ENCODE results near the gene SH2D3A.

SH2D3A gene

GRCh38 chr19:6730941-6731670, 36.1 kb downstream of the SH2D3A start:
- Mint-ChIP-seq H3K27me3 (no peaks in the 10 kb centered on the region), H3K36me3 (ENCODE audit: low read depth) (peaks cover 8% of the 10 kb centered on the region), H3K27ac (no peak overlapping the region), H3K4me1 (ENCODE audit: low read depth) (peaks cover 18% of the 10 kb centered on the region), H3K9me3 (no peaks in the 10 kb centered on the region), H3K4me3 (no peak overlapping the region)

DNA sequence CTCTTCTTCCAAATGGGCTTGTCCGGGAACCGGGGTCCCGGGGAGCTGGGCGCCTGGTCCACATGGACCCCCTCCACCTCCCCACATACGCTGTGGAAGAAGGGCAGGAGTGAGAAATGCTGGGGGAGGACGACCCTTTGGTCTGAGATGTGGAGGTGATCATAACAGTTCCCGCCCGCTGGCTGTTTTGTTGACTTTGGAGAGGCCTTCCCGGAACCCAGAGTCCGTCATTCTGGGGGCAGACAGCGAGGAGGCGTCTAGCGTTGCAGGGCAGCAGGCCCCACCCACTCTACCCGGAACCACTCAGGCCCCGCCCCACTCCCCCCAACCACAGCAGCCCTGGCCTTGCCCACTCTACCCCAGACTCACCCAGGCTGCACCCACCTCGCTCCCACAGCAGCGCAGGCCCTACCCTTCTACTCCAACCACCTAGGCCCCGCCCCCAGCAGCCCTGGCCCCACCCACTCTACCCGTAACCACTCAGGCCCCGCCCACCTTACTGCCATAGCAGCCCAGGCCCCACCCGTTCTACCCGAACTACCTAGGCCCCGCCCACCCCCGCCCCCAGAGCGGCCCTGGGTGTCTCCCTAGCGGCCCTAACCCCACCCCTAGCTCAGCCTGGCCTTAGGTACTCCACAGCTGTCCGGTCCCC, 37.0 kb downstream of the SH2D3A start:
- peaks cover 8% of the 10 kb centered on the region for H3K36me3 Mint-ChIP-seq (ENCODE audit: low read depth)
- no peaks in the 10 kb centered on the region for H3K9me3 Mint-ChIP-seq
- H3K27me3 Mint-ChIP-seq: no peaks in the 10 kb centered on the region
- peaks cover 15% of the 10 kb centered on the region for H3K4me1 Mint-ChIP-seq (ENCODE audit: low read depth)
- H3K4me3 Mint-ChIP-seq: no peak overlapping the region
- H3K27ac Mint-ChIP-seq: no peak overlapping the region

DNA sequence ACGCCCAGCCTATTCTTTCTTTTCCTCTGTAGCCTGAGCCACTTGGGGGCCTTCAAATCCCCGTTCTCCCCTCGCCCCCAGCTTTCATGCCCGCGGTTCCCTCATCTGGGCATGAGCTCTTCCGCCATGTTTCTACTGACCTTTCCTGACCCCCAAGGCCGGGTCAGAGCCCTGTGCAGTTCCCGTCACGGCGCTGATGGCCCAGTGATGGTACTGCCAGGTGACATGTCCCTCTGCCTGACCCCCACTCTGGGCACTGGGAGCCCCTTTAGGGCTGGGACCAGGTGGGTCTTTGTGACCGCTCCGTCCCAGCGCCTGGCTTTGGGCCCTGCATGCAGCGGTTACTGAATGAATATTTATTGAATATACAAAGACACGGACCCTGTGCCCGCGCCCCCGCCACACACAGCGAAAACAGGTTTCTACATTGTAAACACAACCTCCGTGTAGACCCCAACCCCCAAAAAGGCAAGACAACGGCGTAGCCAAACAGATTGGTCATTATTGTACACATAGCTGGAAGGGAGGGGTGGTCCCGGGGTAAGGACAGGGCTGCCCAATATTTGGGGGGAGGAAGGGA, 37.6 kb downstream of the SH2D3A start:
- Mint-ChIP-seq H3K9me3 (no peaks in the 10 kb centered on the region), H3K4me3 (no peak overlapping the region), H3K27me3 (no peaks in the 10 kb centered on the region), H3K4me1 (ENCODE audit: low read depth) (peaks cover 17% of the 10 kb centered on the region), H3K36me3 (ENCODE audit: low read depth) (peaks cover 8% of the 10 kb centered on the region), H3K27ac (no peak overlapping the region)

- H3K4me3 Mint-ChIP-seq: no peak overlapping the region
- no peak overlapping the region for H3K27ac Mint-ChIP-seq
- H3K9me3 Mint-ChIP-seq: no peaks in the 10 kb centered on the region
- H3K27me3 Mint-ChIP-seq: no peaks in the 10 kb centered on the region
- H3K4me1 Mint-ChIP-seq (ENCODE audit: low read depth): peaks cover 25% of the 10 kb centered on the region
- peaks cover 8% of the 10 kb centered on the region for H3K36me3 Mint-ChIP-seq (ENCODE audit: low read depth)
Observed at GRCh38 chr19:6728346-6728745, 38.9 kb downstream of the SH2D3A start.

- no peaks in the 10 kb centered on the region for H3K36me3 Mint-ChIP-seq (ENCODE audit: low read depth)
- no peak overlapping the region for H3K4me3 Mint-ChIP-seq
- no peaks in the 10 kb centered on the region for H3K9me3 Mint-ChIP-seq
- H3K27ac Mint-ChIP-seq: no peak overlapping the region
- H3K4me1 Mint-ChIP-seq (ENCODE audit: low read depth): peaks cover 47% of the 10 kb centered on the region
- no peaks in the 10 kb centered on the region for H3K27me3 Mint-ChIP-seq
Observed at GRCh38 chr19:6725513-6726231, 41.6 kb downstream of the SH2D3A start.

- no peak overlapping the region for H3K27ac Mint-ChIP-seq
- no peaks in the 10 kb centered on the region for H3K36me3 Mint-ChIP-seq (ENCODE audit: low read depth)
- H3K27me3 Mint-ChIP-seq: no peaks in the 10 kb centered on the region
- no peaks in the 10 kb centered on the region for H3K9me3 Mint-ChIP-seq
- peaks cover 55% of the 10 kb centered on the region for H3K4me1 Mint-ChIP-seq (ENCODE audit: low read depth)
- no peak overlapping the region for H3K4me3 Mint-ChIP-seq
Observed at GRCh38 chr19:6724631-6725492, 42.4 kb downstream of the SH2D3A start.

DNA sequence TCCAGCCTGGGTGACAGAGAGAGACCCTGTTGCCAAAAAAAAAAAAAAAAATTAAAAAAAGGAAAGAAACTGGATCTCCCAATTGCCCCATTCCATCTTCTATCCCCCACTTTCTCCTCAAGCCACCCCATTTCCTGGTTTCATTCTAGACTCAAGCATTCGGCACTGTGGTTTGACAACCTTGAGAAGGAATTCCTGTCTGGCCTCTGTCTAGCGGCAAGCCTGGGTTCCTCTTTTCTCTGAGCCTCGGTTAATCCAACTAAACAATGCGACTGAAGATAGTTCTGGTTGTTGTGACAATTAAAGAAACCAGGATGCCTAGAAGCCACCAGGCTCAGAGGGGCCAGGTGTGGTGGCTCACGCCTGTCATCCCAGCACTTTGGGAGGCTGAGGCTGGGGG, 43.5 kb downstream of the SH2D3A start:
- no peaks in the 10 kb centered on the region for H3K36me3 Mint-ChIP-seq (ENCODE audit: low read depth)
- peaks cover 56% of the 10 kb centered on the region for H3K4me1 Mint-ChIP-seq (ENCODE audit: low read depth)
- no peak overlapping the region for H3K4me3 Mint-ChIP-seq
- no peak overlapping the region for H3K27ac Mint-ChIP-seq
- no peaks in the 10 kb centered on the region for H3K9me3 Mint-ChIP-seq
- H3K27me3 Mint-ChIP-seq: no peaks in the 10 kb centered on the region

DNA sequence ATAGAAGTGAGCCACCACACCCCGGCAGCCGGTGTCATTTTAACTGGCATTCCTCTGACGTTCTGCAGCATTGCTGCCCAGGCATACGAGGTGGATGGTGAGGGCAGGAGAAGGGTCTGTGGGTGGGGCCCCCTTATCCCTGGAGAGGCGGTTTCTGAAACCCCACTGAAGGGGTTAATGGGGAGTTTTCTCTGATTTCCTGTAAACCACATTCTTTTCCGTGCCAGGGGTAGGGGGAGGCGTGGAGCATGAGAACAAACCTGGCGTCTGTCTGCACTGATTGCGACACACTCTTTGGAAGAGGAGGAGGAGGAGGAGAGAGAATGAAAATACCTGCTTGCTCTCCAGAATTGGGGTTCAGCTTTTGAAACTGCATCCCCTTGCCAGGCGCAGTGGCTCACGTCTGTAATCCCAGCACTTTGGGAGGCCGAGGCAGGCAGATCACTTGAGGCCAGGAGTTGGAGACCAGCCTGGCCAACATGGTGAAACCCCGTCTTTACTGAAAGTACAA, 44.1 kb downstream of the SH2D3A start:
- H3K27ac Mint-ChIP-seq: no peak overlapping the region
- H3K27me3 Mint-ChIP-seq: no peaks in the 10 kb centered on the region
- peaks cover 50% of the 10 kb centered on the region for H3K4me1 Mint-ChIP-seq (ENCODE audit: low read depth)
- no peaks in the 10 kb centered on the region for H3K36me3 Mint-ChIP-seq (ENCODE audit: low read depth)
- no peaks in the 10 kb centered on the region for H3K9me3 Mint-ChIP-seq
- no peak overlapping the region for H3K4me3 Mint-ChIP-seq

- H3K4me1 Mint-ChIP-seq (ENCODE audit: low read depth): peaks cover 55% of the 10 kb centered on the region
- H3K9me3 Mint-ChIP-seq: peaks cover 8% of the 10 kb centered on the region
- H3K27ac Mint-ChIP-seq: no peak overlapping the region
- no peaks in the 10 kb centered on the region for H3K36me3 Mint-ChIP-seq (ENCODE audit: low read depth)
- no peaks in the 10 kb centered on the region for H3K27me3 Mint-ChIP-seq
- no peak overlapping the region for H3K4me3 Mint-ChIP-seq
Observed at GRCh38 chr19:6721773-6722172, 45.5 kb downstream of the SH2D3A start.

DNA sequence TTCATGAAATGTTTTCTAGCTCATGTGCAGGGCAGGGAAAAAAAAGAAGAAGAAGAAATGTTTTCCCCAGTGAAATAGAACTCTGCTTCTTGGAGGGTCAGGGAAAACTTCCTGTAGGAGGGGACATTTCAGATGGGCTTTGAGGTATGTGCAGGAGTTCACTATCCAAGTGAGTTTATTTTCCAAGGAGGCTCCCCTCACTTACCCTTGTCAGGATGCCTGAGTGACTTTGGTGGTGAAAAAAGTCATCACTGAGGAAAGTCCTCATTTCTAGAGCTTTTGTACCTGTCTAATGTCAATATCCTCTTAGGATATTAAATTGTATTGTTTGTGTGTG, 46.1 kb downstream of the SH2D3A start:
- H3K27ac Mint-ChIP-seq: no peak overlapping the region

GRCh38 chr19:6720369-6721137, 46.7 kb downstream of the SH2D3A start, which contains the start of gene C3:
Gene C3, minus strand, starts transcription at chr19:6720650. Its CDS starts 61 bp downstream, at chr19:6720589.
- Mint-ChIP-seq H3K4me3 (no peak within 1 kb of the TSS), H3K9me3 (peaks cover 8% of the 10 kb centered on the region), H3K36me3 (ENCODE audit: low read depth) (no peaks in the 10 kb centered on the region), H3K27me3 (no peaks in the 10 kb centered on the region), H3K27ac (no peak within 1 kb of the TSS), H3K4me1 (ENCODE audit: low read depth) (peaks cover 53% of the 10 kb centered on the region)

More for the DNA sequence above, 46.1 kb downstream of the SH2D3A start:
- Mint-ChIP-seq H3K4me1 (ENCODE audit: low read depth) (peaks cover 55% of the 10 kb centered on the region), H3K4me3 (no peak overlapping the region), H3K36me3 (ENCODE audit: low read depth) (no peaks in the 10 kb centered on the region), H3K27me3 (no peaks in the 10 kb centered on the region), H3K9me3 (peaks cover 8% of the 10 kb centered on the region)

DNA sequence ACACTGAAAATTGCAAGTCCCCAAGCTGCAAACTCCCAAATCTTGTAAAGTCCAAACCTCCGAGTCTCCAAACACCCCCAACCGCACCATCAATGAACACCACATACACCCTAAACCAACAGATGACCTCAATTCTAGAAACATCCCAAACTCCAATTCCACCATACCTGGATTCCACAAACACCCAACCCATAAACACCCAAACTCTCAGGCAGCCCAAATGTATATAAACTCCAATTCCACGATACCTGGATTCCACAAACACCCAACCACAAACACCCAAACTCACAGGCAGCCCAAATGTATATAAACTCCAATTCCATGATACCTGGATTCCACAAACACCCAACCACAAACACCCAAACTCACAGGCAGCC, 47.3 kb downstream of the SH2D3A start:
- peaks cover 50% of the 10 kb centered on the region for H3K4me1 Mint-ChIP-seq (ENCODE audit: low read depth)
- H3K27ac Mint-ChIP-seq: no peak overlapping the region
- no peak overlapping the region for H3K4me3 Mint-ChIP-seq

GRCh38 chr19:6719540-6719861, 47.7 kb downstream of the SH2D3A start:
- no peaks in the 10 kb centered on the region for H3K36me3 Mint-ChIP-seq (ENCODE audit: low read depth)
- no peak overlapping the region for H3K27ac Mint-ChIP-seq
- no peak overlapping the region for H3K4me3 Mint-ChIP-seq
- H3K4me1 Mint-ChIP-seq (ENCODE audit: low read depth): peaks cover 46% of the 10 kb centered on the region
- H3K9me3 Mint-ChIP-seq: peaks cover 8% of the 10 kb centered on the region
- no peaks in the 10 kb centered on the region for H3K27me3 Mint-ChIP-seq

More for the DNA sequence above, 47.3 kb downstream of the SH2D3A start:
- Mint-ChIP-seq H3K27me3 (no peaks in the 10 kb centered on the region), H3K9me3 (peaks cover 8% of the 10 kb centered on the region), H3K36me3 (ENCODE audit: low read depth) (no peaks in the 10 kb centered on the region)

Measured in stimulated activated naive CD8-positive, alpha-beta T cell treated with anti-CD3 and anti-CD28 coated beads, Interleukin-15, Interleukin-2, amounts not matched to agents 100 ng/mL and 50 ng/mL, for 24 hours (primary cell).